GM18858 (cell line): ENCODE data around the gene GFER.
"Not testable (repeated sequence)": the region's sequence is repeated elsewhere in the genome, so short reads cannot be mapped to it uniquely, and the experiment has no call there.

ENCODE experiments used
- ATAC-seq: cut with Tn5 transposase; IDR thresholded peaks from one replicate; pipeline ENCODE4 v1.9.1; 2021; ENCODE audit not compliant: unreplicated experiment

The GFER gene

DNA sequence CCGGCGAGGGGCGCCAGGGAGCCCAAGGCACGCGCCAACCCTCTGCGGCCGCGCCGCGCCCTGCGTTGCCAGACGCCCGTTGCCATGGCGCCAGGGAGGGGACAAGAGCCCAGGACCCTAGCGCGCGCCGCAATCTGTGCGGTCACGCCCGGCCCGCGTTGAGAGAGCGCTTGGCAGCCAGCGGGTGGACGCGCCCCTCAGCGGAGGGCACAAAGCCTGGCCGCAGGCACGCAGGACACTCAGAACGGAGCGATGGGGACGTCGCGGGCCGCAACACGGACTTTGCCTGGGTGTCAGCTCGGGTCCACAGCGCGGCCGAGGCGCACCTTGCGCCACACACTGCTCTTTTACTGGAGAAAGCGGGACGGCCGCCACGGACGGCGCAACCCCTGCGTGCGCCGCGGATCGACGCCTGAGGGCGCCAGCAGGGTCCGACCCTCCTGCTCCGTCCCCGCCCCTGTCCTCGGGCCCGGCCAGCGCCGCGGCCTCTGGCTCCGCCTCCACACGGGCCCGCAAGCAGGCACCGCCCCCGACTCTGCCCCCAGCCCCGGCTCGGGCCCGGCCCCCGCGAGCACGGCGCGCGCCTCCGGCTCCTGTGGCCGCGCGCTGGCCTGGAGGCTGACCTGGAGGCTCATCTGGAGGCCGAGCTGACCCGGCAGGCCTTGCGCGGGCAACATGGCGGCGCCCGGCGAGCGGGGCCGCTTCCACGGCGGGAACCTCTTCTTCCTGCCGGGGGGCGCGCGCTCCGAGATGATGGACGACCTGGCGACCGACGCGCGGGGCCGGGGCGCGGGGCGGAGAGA lies at the start of gene GFER:
Gene GFER (plus strand): TSS at position 650 of the 803 bp plus-strand sequence. CDS start 26 bp downstream, at position 676.
- peak; percentile 58 for ATAC-seq

DNA sequence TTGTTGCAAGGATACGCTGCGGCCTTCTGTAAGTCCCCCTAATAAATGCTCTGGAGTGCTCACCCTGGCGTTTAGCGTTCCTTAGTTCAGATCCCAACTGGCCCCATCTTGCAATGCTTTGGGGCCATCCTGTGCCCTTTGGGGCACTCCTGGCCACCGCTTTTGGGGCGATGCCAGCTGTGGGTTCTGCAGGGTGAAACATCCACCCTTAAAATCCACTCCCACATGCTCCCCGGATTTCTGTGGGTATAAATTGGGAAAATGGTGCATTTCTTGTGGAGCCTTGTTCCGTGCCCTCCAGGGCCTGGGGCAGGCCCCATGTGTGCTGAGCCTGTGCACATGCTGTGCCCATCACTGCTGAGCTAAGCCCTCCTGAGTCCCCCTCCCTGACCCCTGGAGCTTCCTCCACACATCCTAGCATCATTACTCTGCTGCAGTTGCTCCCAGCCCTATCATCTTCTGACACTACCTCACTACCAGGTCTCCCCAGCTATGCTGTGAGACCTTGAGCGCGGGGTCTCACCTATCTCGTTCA lies 47.0 kb upstream of the GFER start:
- ATAC-seq, result no peak

DNA sequence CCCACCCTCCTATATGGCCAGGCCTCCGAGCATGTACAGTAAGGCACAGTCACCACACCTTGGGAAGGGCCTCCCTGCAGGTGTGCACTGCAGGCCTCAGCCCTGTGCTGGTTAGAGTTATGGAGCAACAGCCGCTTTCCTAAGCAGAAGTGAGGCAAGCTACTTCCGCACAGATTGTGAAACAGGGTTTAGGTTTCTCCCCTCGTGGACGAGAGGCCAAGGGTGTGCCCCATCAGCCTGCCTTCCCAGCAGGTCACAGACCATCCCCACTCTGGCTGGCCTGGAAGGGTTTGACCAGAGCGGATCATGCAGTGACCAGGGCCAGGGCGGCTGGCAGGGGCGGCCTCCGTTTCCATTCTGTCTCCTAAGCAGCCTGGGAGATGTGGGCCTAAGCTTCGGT lies 45.7 kb upstream of the GFER start:
- ATAC-seq, result no peak

DNA sequence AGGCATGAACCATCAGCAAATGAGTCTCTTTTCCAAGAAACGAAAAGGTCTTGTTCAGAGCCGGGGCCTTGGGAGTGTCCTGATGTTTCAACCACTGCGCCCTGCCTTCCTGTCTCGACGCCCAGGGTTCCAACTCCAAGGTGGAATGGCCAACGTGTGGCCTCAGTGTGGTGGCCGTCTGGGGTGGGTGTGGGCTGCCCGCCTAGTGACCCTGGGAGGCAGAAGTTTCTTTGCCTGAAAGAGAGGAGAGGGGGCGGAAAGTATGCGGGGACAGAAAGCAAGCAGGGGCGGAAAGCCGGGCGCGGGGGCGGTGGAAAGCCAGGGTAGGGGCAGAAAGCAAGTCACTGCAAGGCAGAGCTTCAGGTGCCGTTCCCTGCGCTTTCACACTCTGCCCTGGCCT lies 45.1 kb upstream of the GFER start:
- ATAC-seq, result no peak

DNA sequence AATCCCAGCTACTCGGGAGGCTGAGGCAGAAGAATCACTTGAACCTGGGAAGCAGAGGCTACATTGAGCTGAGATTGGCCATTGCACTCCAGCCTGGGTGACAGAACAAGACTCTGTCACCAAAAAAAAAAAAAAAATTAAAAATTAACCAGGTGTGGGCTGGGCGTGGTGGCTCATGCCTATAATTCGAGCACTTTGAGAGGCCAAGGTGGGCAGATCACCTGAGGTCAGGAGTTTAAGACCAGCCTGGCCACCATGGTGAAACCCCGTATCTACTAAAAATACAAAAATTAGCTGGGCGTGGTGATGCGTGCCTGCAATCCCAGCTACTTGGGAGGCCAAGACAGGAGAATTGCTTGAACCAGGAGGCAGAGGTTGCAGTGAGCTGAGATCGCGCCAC lies 44.2 kb upstream of the GFER start:
- ATAC-seq, result not testable (repeated sequence)

DNA sequence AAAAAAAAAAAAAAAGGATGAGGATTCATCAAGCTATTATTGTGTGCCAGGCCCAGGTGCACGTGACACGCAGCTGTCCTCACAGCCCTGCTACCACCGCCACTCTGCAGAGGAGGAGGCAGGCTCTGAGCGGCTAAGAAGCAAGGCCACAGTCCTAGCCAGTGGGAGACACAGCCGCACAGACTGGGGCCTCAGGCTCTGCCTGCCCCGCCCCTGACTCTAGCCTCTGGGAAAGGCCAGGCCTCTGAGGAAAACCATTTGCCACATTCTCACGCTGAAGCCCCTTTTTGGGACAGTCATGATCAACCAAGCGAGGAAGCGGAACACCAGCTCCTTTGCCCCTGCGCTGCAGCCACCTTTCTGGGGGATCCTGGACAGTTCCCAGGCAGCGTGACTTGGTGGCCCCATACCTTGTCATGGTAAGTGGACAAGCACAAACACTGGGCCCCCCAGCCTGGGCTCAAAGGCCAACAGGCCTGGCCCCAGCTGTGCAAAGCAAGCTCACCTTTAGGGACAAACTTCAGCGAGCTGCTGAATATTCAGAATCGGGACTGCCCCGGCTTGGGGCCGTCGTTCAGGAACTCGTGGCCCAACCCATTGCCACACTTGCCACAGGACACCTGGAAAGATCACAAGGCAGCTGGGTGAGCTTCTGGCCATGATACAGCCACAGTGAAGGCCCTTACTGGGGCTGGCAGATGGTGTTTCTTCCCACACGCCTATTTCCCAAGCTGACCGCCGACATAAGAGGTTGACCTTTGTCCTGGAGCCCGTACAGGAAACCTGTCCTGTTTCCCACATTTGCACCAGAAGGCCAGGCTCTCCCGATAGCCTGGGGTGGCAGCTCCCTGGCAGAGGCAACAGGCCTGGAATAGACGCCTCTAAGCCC lies 43.5 kb upstream of the GFER start:
- no peak for ATAC-seq

DNA sequence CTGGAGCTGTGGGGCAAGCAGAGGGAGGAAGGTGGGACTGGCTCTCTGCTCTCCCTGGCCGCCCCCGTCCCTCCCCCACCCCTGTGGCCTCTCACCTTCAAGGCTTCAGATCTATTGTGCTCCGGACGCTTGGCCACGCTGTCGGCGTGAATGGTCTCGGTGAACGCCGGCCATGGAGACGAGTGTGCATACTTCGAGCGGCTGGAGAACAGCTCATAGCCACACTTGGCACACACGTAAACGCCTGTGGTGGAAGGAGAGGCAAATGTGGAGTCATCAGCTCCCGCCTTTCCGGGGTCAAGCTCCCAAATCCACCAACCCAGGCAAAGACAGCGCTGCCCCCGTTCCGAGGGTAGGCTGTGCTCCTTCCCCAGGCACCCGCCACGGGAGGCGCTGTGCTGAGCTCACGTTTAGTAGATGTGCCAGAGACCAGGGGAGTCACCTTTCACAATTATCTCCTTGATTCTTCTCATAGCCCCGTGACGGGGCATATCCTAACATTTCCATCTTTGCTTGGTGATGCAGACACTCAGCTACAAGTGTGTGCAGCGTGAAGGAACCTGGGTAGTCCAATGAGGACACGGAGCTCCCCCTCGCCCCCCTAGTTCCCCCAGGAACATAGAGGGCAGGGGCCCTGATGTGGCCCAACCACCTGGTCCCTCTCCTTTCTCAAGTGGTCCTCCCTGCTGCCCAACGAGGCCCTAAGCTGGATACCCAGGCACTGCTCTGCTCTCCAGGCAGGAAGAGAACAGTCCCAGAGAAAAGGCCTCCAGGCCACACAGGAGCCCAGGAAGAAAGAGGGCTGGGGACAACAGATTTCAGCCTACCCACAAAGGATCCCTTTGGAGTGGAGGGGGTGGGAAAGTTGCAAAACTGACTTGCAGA lies 42.6 kb upstream of the GFER start:
- ATAC-seq, result no peak

DNA sequence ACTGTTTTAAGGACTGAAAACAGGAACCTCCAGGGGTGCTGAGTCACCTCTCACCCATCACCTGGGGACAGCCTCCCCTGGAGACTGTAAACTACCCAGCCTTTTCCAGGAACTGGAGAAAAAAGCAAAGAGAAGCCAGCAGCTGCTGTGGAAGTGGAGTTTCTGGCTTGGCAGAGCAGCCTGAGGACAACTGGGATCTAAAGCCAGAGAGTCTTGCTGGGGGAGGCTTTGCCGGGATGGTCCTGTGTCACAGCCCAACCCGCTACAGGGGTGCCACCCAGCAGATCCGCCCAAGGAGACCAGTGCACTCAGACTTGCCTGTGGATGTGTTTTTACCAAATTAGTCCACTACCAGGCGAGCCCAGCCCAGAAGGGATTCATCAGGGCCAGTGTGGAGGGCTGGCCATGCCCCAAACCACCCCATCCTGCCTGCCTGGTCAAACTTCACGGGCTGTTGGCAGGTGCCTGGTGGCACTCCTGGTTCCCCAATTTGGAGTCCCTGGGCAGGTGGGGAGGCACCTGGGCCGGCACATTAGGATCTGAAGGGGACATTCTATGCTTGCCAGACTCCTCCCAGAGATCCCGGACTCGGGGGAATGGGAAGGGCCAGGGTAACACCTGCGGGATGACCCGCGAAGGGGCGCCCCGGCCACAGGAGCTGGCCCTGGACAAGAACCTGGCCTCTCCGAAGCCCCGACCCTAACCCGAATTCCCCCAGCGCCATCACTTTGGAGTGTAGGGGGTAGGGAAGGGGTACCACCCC lies 41.8 kb upstream of the GFER start:
- no peak for ATAC-seq

DNA sequence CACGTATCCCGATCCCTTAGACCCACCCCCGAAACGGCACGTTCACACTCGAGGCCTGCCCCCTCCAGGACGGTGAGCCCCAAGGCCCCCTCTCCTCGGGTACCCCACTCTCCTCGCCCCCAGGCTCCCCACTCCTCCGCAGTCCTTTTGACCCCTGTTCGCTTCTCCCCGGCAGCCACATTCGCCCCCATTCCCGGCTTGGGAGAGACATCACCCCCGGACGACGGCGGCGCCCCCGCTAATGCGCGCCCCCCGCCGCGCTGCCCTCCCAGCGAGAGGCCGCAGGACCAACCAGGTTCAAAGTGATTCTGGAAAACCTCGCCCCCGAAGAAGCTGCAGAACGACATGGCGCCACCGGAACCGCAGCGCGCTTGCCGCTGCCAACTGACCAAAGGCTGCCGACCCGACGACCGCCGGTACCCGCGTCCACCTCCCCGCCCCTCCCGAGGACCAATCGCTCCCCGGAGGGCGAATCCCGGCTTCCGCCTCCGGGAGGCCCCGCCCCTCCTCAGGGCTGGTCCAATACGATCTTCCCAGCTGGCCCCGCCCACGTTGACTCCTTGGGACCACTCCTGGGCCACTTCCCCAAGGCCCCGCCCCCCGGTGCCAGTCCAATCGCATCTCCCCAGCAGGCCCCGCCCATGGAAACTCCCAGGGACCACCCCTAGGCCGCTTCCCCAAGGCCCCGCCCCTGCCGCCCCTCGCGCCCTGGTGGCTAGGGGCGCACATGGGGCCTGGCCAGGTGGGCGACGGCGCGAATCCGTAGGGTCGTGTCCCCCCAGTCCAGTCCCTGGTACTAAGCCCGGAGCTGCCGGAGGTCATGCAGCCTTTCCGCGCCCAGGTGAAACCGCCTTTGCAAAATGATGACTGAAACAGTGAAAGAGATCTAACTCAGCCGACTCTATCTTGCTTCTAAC lies 40.9 kb upstream of the GFER start, which contains the start of gene MSRB1:
Gene MSRB1 (minus strand): TSS at position 390 of the 917 bp plus-strand sequence. CDS start 43 bp downstream, at position 347.
- peak; percentile 71 for ATAC-seq

DNA sequence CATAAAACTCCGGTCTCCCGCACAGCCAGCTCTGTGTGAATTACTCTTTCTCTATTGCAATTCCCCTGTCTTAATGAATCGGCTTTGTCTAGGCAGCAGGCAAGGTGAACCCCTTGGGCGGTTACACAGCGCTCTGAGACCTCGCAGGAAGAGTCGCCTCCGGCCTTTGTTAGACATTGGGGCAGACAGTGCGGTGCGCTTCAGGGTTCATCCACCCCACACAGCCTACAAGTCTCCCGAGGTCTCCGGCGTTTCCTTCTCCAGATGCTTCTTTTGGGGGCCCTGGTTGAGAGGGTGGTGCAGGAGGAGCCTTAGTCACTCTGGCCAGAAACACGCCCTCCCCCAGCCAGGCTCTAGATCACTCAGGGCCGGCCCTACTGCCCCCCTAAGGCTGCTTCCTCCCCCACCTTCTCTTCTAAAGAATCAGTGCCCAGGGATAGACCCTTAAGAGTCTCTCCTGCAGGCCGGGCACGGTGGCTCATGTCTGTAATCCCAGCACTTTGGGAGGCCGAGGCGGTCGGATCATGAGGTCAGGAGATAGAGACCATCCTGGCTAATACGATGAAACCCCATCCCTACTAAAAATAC lies 39.3 kb upstream of the GFER start:
- no peak for ATAC-seq

DNA sequence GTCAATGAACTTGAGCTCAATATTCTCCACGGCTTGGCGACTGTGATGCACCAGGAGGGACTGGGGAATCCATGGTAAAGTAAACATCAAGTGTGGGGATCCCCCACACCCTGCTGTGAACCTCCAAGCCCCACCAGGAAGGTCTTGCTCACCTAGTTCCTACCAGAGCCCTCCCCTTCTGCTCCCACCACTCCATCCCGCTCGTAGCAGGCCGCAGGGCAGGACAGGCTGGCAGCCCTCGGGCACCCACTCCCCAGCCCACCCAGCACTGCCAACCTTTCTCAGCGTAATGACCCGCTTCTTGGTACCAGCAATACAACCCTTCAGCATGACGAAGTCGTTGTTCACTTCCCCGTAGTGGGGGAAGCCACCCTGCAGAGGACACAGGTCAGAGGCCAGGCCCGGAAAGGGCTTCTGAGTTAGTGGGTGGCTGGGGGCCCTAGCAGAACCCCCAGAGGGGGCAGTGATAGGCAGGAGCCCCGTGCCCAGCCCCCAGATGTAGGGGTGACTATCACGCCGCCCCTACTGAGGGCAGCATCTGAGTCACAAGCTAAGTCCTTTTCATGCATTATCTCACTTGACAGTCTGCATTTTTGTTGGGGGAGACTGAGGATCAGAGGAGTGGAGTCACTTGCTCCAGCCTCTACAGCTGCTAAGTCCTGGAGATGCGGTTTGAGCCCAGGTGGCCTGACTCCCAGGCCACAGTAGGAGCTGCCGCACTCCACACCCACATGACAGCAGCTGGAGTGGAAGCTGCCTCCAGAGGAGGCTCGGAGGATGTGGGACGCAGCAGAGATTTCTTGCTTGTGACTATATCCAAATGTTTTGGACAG lies 38.2 kb upstream of the GFER start:
- no peak for ATAC-seq

DNA sequence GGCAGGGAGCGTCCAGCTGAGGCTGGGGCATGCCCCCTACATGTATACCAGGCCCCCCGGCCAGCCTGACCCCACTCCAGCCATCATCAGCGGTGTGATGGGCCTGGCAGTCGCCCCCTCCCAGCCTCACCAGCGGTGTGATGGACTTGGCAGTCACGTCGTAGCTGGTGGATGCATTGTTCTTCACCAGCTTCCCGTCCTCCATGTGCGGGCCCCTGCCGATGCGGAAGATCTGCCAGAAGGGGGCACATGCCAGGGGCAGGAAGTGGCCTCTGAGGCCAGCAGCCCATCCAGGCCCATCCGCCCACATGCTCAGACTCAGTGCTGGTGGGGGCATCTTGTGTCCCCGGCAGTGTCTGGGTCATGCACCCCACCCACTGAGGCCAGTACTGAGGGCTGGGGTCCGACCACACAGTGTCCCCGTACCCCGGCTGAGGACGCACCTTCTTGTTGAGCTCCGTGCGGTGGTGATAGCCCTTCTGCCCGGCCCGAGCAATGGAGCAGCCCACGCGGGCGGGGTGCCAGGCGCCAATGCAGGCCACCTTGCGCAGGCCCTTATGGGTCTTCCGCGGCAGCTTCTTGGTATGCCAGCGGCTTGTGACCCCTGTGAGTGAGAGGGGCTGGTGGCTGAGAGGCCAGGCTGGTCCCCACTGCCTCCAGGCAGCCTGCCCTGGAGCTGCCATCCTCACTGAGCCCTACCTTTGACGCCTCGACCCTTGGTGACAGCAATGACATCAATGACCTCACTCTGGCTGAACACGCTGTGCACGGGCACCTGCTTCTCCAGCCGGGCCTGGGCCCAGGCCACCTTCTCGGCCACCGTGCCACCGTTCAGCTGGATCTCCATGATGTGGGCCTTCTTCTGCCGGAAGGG lies 37.3 kb upstream of the GFER start:
- ATAC-seq, result no peak

DNA sequence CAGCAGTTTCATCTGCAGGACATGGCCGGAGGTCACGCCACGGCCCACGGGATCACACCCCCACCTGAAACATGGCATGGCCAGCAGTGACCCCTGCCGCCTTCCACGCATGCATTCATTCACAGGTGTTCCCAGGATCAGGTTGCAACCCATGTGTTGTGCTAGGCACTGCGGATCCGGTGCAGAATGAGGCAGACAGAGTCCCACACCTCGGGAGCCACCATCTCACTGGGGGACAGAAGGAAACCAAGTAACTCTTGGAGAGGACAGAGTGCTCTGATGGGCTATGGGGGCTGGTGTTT lies 36.7 kb upstream of the GFER start:
- no peak for ATAC-seq

DNA sequence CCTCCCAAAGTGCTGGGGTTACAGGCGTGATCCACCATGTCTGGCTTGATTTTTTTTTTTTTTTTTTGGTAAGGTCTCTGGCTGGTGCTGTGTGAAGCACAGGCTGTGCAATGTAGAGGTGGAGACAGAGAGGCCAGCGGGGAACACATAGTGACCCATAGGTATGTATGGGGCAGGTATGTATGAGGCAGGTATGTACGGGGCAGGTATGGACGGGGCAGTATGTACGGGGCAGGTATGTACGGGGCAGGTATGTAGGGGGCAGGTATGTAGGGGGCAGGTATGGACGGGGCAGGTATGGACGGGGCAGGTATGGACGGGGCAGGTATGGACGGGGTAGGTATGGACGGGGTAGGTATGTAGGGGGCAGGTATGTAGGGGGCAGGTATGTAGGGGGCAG lies 34.5 kb upstream of the GFER start:
- ATAC-seq, result no peak

DNA sequence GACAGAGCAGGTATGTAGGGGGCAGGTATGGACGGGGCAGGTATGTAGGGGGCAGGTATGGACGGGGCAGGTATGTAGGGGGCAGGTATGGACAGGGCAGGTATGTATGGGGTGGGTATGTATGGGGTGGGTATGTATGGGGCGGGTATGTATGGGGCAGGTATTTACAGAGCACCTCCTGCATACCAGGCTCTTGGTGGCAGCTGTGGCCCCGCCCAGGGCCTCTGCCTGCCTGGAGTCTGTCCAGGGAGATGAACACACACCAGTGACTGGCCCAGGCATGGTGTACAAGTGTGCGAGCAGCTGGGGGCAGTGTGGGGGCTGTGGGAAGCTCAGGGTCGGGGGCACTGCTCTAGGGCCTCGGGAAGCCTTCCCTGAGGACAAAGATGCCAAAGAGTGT lies 33.9 kb upstream of the GFER start:
- ATAC-seq, result no peak

DNA sequence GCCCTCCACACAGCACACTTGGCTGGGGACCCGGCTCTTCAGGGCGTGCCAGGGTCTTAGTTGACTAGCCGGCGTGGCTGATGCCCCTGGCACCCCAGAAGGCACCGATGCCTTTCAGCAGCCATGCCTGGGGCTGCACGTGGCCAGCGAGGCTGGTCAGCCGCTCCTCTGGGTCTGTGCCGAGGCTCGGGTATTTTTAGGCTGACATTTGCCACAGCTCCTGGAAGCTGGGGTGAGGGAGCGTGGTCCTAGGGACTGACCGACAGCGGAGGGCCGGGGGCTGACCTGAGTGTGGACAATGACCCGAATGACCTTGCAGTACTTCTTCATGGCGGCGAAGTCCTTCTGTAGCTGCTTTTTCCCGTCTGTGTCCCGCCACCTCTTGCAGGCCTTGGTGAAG lies 33.4 kb upstream of the GFER start:
- ATAC-seq, result no peak

DNA sequence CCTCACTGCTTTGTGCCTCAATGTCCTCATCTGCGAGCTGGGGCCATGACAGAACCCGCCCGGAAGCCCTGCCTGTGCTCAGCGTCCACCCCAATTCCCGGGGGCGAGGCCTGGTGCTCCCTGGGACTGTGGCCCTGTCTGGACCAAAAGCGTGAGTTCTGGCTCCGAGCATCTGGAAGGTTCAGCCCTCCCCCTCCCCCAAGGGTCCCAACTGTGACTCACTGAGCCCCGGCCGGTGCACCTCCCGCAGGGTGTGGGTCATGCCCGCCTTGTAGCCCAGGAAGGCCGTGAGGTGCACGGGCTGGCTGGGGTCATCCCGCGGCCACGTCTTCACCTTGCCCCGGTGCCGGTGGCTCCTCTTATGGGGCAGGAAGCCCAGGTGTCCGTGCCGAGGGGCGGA lies 30.3 kb upstream of the GFER start:
- ATAC-seq, result no peak
